ENCODE data around the gene TMEM132D.

The TMEM132D gene

DNA sequence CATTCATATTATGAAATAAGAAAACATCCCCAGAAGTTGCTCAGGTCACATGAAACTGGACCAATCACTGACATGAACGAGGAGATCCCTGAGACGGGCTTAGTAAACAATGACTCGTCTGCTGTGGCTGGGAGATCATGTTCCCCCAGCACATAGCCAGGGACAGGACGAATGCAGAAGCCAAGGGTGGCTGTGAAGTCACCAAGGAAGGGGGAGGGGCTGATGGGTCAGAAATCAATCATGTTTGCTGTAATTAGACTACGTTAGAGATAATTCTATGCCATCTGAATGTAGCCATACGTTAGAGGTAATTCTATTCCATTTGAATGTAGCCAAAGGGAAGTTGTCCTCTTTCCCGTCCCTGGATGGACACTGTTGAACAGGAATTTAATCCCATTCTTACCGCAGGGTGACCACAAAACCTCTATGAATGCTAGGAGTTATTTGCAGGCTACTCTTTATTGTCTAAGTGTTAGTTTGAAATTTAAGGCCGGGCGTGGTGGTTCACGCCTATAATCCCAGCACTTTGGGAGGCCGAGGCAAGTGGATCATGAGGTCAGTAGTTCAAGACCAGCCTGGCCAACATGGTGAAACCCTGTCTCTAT, 332.9 kb downstream of the TMEM132D start:
- Mint-ChIP-seq H3K27ac (no peak overlapping the region), H3K9me3 (no peaks in the 10 kb centered on the region), H3K4me1 (no peaks in the 10 kb centered on the region), H3K27me3 (ENCODE audit: low read depth) (peaks cover 8% of the 10 kb centered on the region), H3K36me3 (ENCODE audit: low read depth) (no peaks in the 10 kb centered on the region), H3K4me3 (no peak overlapping the region)
- TF ChIP-seq CTCF (IDR thresholded peaks at IDR 0.05; ENCODE audit: unreplicated experiment in 3 of 3): no peak

- TF ChIP-seq CTCF (IDR thresholded peaks at IDR 0.05; ENCODE audit: unreplicated experiment in 3 of 3): no peak
- no peaks in the 10 kb centered on the region for H3K36me3 Mint-ChIP-seq (ENCODE audit: low read depth)
- H3K27ac Mint-ChIP-seq: no peak overlapping the region
- H3K9me3 Mint-ChIP-seq: peaks cover 2% of the 10 kb centered on the region
- peaks cover 7% of the 10 kb centered on the region for H3K4me1 Mint-ChIP-seq
- H3K4me3 Mint-ChIP-seq: no peak overlapping the region
- H3K27me3 Mint-ChIP-seq (ENCODE audit: low read depth): peaks cover under 1% of the 10 kb centered on the region
Measured at GRCh38 chr12:129566800-129567199, 337.0 kb downstream of the TMEM132D start.

DNA sequence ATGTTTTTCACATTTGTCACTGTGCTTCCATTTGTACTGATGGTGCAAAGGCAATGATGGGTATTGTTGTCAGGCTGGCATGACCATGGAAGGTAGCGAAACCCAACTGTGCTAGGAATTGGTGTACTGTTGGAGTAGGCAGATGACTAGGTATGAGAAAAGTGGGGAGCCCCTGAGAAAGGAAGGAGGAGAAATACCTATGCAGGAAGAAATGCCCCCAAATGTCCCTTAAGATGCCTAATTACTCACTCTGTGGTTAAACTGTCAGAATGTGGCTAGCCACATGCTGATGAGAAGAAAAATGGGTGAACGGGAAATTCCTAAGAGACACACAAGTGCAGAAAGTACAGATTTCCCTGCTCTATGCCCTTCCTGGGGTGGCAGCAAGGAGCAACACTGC, 339.1 kb downstream of the TMEM132D start:
- no peak overlapping the region for H3K4me3 Mint-ChIP-seq
- H3K4me1 Mint-ChIP-seq: peaks cover 21% of the 10 kb centered on the region
- TF ChIP-seq CTCF (IDR thresholded peaks at IDR 0.05; ENCODE audit: unreplicated experiment in 3 of 3): no peak
- peaks cover 2% of the 10 kb centered on the region for H3K9me3 Mint-ChIP-seq
- H3K27me3 Mint-ChIP-seq (ENCODE audit: low read depth): no peaks in the 10 kb centered on the region
- no peaks in the 10 kb centered on the region for H3K36me3 Mint-ChIP-seq (ENCODE audit: low read depth)
- H3K27ac Mint-ChIP-seq: no peak overlapping the region

DNA sequence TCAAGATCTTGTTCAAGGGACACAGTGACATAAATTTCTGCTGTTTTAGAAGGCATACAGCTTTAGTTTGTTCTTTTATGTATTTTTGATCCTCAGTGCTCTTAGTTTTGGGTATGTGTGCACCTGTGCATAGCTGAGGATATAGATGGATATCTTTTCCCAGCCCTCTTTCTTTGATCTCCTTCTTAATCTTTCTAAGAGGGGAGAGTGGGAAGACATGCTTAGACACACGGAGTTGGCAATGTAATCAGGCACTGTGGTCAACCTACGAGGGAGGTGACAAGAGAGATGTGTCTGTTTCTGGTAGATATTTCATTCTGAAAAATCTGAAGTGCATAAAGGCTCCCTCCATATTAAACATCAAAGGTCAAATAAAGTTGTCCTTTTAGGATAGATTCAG, 340.6 kb downstream of the TMEM132D start:
- Mint-ChIP-seq H3K27me3 (ENCODE audit: low read depth) (no peaks in the 10 kb centered on the region), H3K9me3 (peaks cover 2% of the 10 kb centered on the region), H3K4me1 (peaks cover 25% of the 10 kb centered on the region), H3K27ac (no peak overlapping the region), H3K36me3 (ENCODE audit: low read depth) (no peaks in the 10 kb centered on the region), H3K4me3 (no peak overlapping the region)
- no peak for TF ChIP-seq CTCF (IDR thresholded peaks at IDR 0.05; ENCODE audit: unreplicated experiment in 3 of 3)

GRCh38 chr12:129561304-129561703, 342.5 kb downstream of the TMEM132D start:
- peaks cover 2% of the 10 kb centered on the region for H3K9me3 Mint-ChIP-seq
- H3K36me3 Mint-ChIP-seq (ENCODE audit: low read depth): no peaks in the 10 kb centered on the region
- H3K4me3 Mint-ChIP-seq: no peak overlapping the region
- H3K4me1 Mint-ChIP-seq: peaks cover 25% of the 10 kb centered on the region
- peak overlapping the region in 1 of 3 experiments; percentile 6 for H3K27ac Mint-ChIP-seq
- TF ChIP-seq CTCF (IDR thresholded peaks at IDR 0.05; ENCODE audit: unreplicated experiment in 3 of 3): no peak
- no peaks in the 10 kb centered on the region for H3K27me3 Mint-ChIP-seq (ENCODE audit: low read depth)

DNA sequence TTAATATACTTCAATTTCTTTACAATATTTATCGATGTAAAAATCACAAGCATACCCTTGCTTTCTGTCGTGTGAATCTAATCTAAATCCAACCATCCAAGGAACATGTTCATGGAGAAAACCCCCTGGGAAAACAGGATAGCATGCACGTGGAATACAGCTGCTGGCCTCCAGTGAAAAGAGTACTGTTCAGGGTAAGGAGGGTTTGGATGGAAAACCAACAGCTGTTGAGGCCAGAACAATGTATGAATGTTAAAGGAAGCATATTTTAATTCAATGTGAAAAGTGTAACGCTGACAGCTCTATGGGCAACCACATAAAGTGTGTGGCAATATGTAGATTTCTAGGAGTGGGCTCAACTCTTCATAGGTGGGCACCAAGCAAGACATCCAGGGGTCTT, 344.0 kb downstream of the TMEM132D start:
- Mint-ChIP-seq H3K4me3 (no peak overlapping the region), H3K36me3 (ENCODE audit: low read depth) (no peaks in the 10 kb centered on the region), H3K27me3 (ENCODE audit: low read depth) (no peaks in the 10 kb centered on the region), H3K9me3 (peaks cover 2% of the 10 kb centered on the region), H3K27ac (peak overlapping the region; percentile 68 to 82 (median 77)), H3K4me1 (peaks cover 25% of the 10 kb centered on the region)
- TF ChIP-seq CTCF (IDR thresholded peaks at IDR 0.05; ENCODE audit: unreplicated experiment in 3 of 3): no peak

All from nephron (organoid).